ENCODE measurements around the gene FUT8. TPM values are rescaled to one million over a fixed set of nuclear protein-coding genes. Genes with fewer than 3 reads are reported as not detected.

The FUT8 gene
- polyA plus RNA-seq, 1 of the 3 experiments (the other 2 are of a cell fraction): 31.7 TPM

- TF ChIP-seq CTCF (IDR thresholded peaks at IDR 0.05): no peak
Observed at GRCh38 chr14:65749287-65749686, 336.8 kb downstream of the FUT8 start (continued).

- Histone ChIP-seq H3K27ac (ENCODE audit: low read depth in 2 of 2, low read length in 1 of 2) (no peak overlapping the region; a peak in 1 of 4 replicates), H3K4me1 (ENCODE audit: control insufficient read depth in 1 of 2, insufficient read depth in 2 of 2, low read depth in 1 of 2, low read length in 1 of 2) (peaks cover 0 to 8% of the 10 kb centered on the region in 2 experiments; a peak in 2 of 4 replicates), H3K4me2 (no peak overlapping the region), H3K36me3 (replicated peaks in 1 of 2; ENCODE audit: control insufficient read depth in 1 of 2, insufficient read depth in 2 of 2, low read length in 1 of 2) (no peaks in the 10 kb centered on the region), H3K9me3 (no peaks in the 10 kb centered on the region), H3F3A (replicated peaks; ENCODE audit: insufficient read depth) (peaks cover 3% of the 10 kb centered on the region), H2AFZ (ENCODE audit: low read depth) (no peak overlapping the region), H3K4me3 (ENCODE audit: low read depth in 2 of 2, low read length in 1 of 2) (no peak overlapping the region), H3K79me2 (ENCODE audit: insufficient read depth) (no peaks in the 10 kb centered on the region), H3K9me2 (no peaks in the 10 kb centered on the region), H3K9ac (no peak overlapping the region), H4K20me1 (ENCODE audit: insufficient read depth) (no peaks in the 10 kb centered on the region), H3K27me3 (ENCODE audit: insufficient read depth) (no peaks in the 10 kb centered on the region)
- ChIA-PET CTCF (interaction anchor here (1.9 kb wide), 1 partner anchor 74 kb away, joined by 9 read pairs; no protein-coding TSS in a partner anchor), POLR2A (no interaction called here)
- TF ChIP-seq FOXJ3 (CRISPR knock-in tag; IDR thresholded peaks at IDR 0.05) (no peak), MAX (IDR thresholded peaks at IDR 0.05; ENCODE audit: low read depth) (no peak), RCOR1 (IDR thresholded peaks at IDR 0.05; ENCODE audit: low read length) (no peak), ZBTB33 (IDR thresholded peaks at IDR 0.05; ENCODE audit: borderline replicate concordance, low read depth) (no peak), GABPA (IDR thresholded peaks at IDR 0.05; ENCODE audit: low read depth) (no peak), GATA2 (CRISPR knock-in tag; IDR thresholded peaks at IDR 0.05) (no peak), TCF12 (IDR thresholded peaks at IDR 0.05) (no peak), REST (IDR thresholded peaks at IDR 0.05; ENCODE audit: low read depth, low read length) (no peak), PBX3 (IDR thresholded peaks at IDR 0.05) (no peak), TEAD4 (IDR thresholded peaks at IDR 0.05; ENCODE audit: borderline replicate concordance, insufficient read depth) (no peak), RFX5 (IDR thresholded peaks at IDR 0.05; ENCODE audit: low read length) (no peak), YY1 (IDR thresholded peaks at IDR 0.05; ENCODE audit: low read depth) (no peak), USF2 (IDR thresholded peaks at IDR 0.05; ENCODE audit: borderline replicate concordance, low read depth, low read length) (no peak), TAF1 (IDR thresholded peaks at IDR 0.05; ENCODE audit: borderline replicate concordance, low read depth, low read length) (no peak), NFIC (IDR thresholded peaks at IDR 0.05; ENCODE audit: borderline replicate concordance) (no peak)
- 25% methylated on average over 1 of the region's 1 CpG for WGBS (ENCODE audit: low lambda C conversion rate)
- no peak for DNase-seq
Observed at GRCh38 chr14:65750906-65751305, 338.4 kb downstream of the FUT8 start.
